Measurements from ENCODE around the gene FOXN3.

- no peak for TF ChIP-seq CTCF (IDR thresholded peaks at IDR 0.05; ENCODE audit: insufficient read depth, low read depth, low read length)
- no peak for TF ChIP-seq EZH2 (IDR thresholded peaks at IDR 0.05; ENCODE audit: insufficient read depth, low read length)
Observed at GRCh38 chr14:89435892-89436656, 19.0 kb upstream of the FOXN3 start.

Data from astrocyte (in vitro differentiated cells and primary cell).